Measurements from ENCODE around the gene ANTXR1. TPM values are rescaled to one million over a fixed set of nuclear protein-coding genes. Genes with fewer than 3 reads are reported as not detected.

ANTXR1 gene
- total RNA-seq, 1 donor from 2014 or later: 54.3 TPM

Small RNA genes lying within 50 kb of the gene (microRNA-seq; reads per million reads assigned to microRNA genes)
- gene MIR3126 (ENCODE audit: borderline number of aligned reads): not detected

Other genes with a start within 250 kb of the ANTXR1 start
- 0.24 TPM for gene BMP10, start 141.8 kb upstream of the ANTXR1 start, total RNA-seq
- gene GKN2, start 60.3 kb upstream of the ANTXR1 start, total RNA-seq: 53.3 TPM
- not detected for gene GKN1, start 38.5 kb upstream of the ANTXR1 start, total RNA-seq

All from lower lobe of right lung (tissue), 1 donor.